ENCODE data around the gene SMS.

Gene SMS

DNA sequence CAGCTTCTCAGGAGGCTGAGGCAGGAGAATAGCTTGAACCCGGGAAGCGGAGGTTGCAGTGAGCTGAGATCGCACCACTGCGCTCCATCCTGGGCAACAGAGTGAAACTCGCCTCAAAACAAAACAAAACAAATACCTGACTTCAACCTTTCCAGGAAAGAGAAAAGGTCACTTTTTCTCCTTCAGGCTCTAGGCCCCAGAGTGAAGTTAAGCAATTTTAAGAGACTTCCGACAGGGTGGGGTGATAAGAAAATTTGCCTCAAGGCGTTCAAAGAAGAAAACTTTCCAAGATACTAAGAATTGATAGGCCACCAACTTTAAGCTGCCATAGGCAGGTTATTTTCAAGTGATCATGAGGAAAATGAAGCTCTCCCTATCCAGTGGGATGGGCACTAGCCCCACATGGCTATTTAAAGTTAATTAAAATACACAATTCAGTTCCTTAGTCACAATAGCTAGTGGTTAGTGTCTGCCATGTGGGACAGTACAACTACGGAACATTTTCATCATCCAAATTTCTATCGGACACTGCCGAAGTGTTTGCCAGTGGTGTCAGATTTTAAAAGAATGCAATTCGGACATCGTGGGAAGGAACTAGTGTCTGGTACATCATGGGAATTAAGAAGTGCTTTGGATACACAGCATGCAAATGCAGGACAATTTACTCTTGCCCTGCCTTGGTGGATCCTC lies 33.0 kb downstream of the SMS start:
- TF ChIP-seq, protein P1, sequence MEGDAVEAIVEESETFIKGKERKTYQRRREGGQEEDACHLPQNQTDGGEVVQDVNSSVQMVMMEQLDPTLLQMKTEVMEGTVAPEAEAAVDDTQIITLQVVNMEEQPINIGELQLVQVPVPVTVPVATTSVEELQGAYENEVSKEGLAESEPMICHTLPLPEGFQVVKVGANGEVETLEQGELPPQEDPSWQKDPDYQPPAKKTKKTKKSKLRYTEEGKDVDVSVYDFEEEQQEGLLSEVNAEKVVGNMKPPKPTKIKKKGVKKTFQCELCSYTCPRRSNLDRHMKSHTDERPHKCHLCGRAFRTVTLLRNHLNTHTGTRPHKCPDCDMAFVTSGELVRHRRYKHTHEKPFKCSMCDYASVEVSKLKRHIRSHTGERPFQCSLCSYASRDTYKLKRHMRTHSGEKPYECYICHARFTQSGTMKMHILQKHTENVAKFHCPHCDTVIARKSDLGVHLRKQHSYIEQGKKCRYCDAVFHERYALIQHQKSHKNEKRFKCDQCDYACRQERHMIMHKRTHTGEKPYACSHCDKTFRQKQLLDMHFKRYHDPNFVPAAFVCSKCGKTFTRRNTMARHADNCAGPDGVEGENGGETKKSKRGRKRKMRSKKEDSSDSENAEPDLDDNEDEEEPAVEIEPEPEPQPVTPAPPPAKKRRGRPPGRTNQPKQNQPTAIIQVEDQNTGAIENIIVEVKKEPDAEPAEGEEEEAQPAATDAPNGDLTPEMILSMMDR (IDR thresholded peaks at IDR 0.05) = no peak
- no peak for TF ChIP-seq ZFX (IDR thresholded peaks at IDR 0.05; ENCODE audit: borderline replicate concordance)
- peak overlapping the region; percentile 83 for H3K27ac ChIP-seq

- no peak for TF ChIP-seq ZFX (IDR thresholded peaks at IDR 0.05; ENCODE audit: borderline replicate concordance)
- TF ChIP-seq, protein P1 (IDR thresholded peaks at IDR 0.05) = no peak
- peak overlapping the region; percentile 83 for H3K27ac ChIP-seq
Measured at GRCh38 chrX:21974011-21974385, 33.5 kb downstream of the SMS start.

DNA sequence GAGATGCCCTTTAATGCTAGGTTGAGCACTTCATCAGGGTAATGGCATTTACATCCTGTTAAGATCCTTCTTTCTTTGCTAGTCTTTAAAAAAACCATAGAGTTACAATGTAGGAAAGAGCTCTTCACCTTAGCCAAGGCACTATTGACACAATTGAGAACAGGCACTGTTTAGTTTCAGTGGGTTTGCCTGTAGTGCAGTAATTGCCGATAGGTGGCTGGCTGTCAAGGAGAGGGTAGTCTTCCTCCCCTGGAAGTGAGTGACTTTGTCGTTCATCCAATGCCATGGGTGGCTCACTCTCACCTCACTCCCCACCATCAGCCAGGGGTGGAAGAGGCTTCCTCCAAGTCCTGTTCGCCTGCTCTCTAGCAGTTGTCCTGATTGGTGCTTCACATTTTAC lies 34.7 kb downstream of the SMS start:
- TF ChIP-seq, protein P1 (IDR thresholded peaks at IDR 0.05) = no peak
- no peak for TF ChIP-seq ZFX (IDR thresholded peaks at IDR 0.05; ENCODE audit: borderline replicate concordance)

GRCh38 chrX:21975812-21976211 lies 35.3 kb downstream of the SMS start:
- TF ChIP-seq, protein P1 (IDR thresholded peaks at IDR 0.05) = no peak; the same call in 1 of the 2 replicates
- no peak for TF ChIP-seq ZFX (IDR thresholded peaks at IDR 0.05; ENCODE audit: borderline replicate concordance)
- H3K27ac ChIP-seq = peak overlapping the region; percentile 83; the same call in 1 of the 2 replicates

More for the DNA sequence above, 34.7 kb downstream of the SMS start:
- H3K27ac ChIP-seq = peak overlapping the region; percentile 83

- no peak overlapping the region for H3K27ac ChIP-seq
- no peak for TF ChIP-seq ZFX (IDR thresholded peaks at IDR 0.05; ENCODE audit: borderline replicate concordance)
- TF ChIP-seq, protein P1 (IDR thresholded peaks at IDR 0.05) = no peak
Measured at GRCh38 chrX:21978346-21978745, 37.8 kb downstream of the SMS start.

DNA sequence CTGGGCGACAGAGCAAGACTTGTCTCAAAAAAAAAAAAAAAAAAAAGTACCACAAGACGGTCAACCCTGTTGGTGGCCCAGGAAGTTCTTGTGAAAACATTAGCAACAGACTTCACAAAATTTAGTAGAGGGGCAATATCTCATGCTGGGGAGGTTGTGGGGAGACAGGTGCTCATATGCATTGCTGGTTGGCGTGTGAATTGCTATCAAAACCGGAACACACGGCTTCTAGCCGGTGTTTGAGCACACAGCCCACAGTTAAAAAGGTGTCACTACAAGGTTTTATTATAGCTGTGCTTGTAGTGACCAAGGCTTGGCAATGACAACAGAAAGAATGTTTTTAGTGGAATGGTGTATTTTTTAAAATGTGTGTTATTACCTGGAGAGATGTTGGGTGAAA lies 41.8 kb downstream of the SMS start:
- TF ChIP-seq, protein P1 (IDR thresholded peaks at IDR 0.05) = no peak
- no peak for TF ChIP-seq ZFX (IDR thresholded peaks at IDR 0.05; ENCODE audit: borderline replicate concordance)
- no peak overlapping the region for H3K27ac ChIP-seq

GRCh38 chrX:21985332-21985777 lies 44.8 kb downstream of the SMS start:
- TF ChIP-seq, protein P1 (IDR thresholded peaks at IDR 0.05) = peak; percentile 82
- no peak for TF ChIP-seq ZFX (IDR thresholded peaks at IDR 0.05; ENCODE audit: borderline replicate concordance)

More at GRCh38 chrX:21985332-21985777, 44.8 kb downstream of the SMS start:
- H3K27ac ChIP-seq = peak overlapping the region; percentile 48
